HG03175 (cell line): ENCODE data around the gene XCL1.
"Not testable (repeated sequence)": the region's sequence is repeated elsewhere in the genome, so short reads cannot be mapped to it uniquely, and the experiment has no call there.

Experiments
- ATAC-seq: cut with Tn5 transposase; IDR thresholded peaks from one replicate; pipeline ENCODE4 v1.9.1; 2021; ENCODE audit warnings: mild to moderate bottlenecking, moderate library complexity; ENCODE audit not compliant: unreplicated experiment

Gene XCL1

DNA sequence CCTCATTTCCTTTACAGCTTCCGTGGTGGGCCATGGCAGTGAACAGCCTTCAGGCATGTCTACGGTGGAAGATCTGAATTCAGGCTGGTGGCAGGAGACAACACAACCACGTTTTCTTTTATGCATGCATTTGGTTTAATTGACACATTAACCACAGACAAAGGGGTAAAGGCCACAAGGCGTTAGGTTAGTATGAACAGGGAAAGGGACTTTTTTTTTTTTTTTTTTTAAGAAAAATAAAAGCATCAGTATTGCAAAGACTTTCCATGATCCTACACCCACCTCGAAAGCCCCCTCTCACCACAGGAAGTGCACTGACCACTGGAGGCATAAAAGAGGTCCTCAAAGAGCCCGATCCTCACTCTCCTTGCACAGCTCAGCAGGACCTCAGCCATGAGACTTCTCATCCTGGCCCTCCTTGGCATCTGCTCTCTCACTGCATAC is at the start of gene XCL1:
TSS of gene XCL1 (plus strand) at position 361 of the 444 bp plus-strand sequence. CDS start at position 394, 33 bp downstream.
- not testable (repeated sequence) for ATAC-seq

- ATAC-seq, result no peak
Measured at GRCh38 chr1:168529518-168529917, 46.9 kb upstream of the XCL1 start.

- ATAC-seq, result no peak
Measured at GRCh38 chr1:168531615-168532345, 44.6 kb upstream of the XCL1 start.

- peak; percentile 98 for ATAC-seq
Measured at GRCh38 chr1:168535536-168535935, 40.9 kb upstream of the XCL1 start.

GRCh38 chr1:168540798-168541197 is 35.6 kb upstream of the XCL1 start:
- not testable (repeated sequence) for ATAC-seq

DNA sequence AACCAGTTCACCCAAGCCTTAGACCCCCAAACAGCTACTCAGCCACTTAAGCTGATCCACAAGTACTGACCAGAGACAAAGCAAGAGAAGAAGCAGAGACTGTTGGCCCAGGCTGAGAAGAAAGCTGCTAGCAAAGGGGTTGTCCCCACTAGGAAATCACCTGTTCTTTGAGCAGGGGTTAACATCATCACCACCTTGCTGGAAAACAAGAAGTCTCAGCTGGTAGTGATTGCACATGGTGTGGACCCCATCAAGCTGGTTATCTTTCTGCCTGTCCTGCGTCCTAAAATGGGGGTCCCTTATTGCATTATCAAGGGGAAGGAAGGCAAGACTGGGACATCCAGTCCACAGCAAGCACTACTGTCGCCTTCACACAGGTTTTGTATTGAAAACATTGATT is 33.4 kb upstream of the XCL1 start:
- ATAC-seq, result not testable (repeated sequence)

DNA sequence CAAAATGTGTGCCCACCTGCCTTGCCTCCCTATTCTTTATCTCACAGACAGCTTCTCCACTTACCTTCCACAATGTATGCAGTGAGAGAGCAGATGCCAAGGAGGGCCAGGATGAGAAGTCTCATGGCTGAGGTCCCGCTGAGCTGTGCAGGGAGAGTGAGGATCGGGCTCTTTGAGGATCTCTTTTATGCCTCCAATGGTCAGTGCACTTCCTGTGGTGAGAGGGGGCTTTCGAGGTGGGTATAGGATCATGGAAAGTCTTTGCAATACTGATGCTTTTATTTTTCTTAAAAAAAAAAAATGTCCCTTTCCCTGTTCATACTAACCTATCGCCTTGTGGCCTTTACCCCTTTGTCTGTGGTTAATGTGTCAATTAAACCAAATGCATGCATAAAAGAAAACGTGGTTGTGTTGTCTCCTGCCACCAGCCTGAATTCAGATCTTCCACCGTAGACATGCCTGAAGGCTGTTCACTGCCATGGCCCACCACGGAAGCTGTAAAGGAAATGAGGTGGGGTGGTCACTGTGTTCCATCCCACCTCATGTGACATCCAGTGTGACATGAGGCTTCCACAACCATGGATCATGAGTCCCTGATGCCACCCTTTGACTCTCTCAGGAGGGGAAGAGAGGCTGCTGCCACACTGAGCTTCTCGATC is 32.4 kb upstream of the XCL1 start, which contains the start of gene XCL2:
TSS of gene XCL2 (minus strand) at position 158 of the 659 bp plus-strand sequence. CDS start at position 125, 33 bp downstream.
- ATAC-seq, result not testable (repeated sequence)

DNA sequence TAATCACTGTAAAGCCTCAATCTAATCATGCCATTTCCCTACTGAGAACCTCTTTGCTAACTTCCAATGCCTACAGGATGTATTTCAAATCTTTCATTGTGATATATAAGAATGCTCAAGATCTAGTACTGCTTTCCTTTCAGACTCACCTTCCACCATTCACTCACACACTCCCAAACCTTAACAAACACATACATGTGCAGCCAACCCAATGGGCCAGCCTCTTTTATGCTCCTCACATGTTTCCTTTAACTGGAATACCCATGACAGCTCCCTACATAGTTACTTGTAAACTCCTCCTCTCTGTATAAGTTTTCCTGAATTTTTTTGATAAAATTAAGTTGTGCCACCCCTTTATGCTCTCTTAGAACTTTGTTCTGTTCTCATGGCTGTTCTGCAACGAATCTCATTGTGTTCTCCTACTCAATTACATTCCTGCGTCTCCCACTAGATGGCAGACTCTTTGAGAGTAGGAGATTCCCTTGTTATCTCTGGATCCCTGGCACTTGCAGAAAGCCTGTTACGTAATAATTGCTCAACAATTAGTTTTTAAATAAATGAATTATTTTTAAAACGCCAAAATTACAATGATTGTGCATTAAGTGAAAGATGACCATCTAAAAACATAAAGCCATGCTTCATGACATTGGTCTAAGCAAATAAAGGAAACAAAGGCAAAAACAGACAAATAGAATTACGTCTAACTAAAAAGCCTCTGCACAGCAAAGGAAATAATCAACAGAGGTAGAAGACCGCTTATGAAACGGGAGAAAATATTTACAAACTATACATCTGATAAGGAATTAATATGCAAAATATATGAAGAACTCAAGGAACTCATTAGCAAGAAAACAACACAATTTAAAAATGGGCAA is 30.5 kb upstream of the XCL1 start:
- not testable (repeated sequence) for ATAC-seq

DNA sequence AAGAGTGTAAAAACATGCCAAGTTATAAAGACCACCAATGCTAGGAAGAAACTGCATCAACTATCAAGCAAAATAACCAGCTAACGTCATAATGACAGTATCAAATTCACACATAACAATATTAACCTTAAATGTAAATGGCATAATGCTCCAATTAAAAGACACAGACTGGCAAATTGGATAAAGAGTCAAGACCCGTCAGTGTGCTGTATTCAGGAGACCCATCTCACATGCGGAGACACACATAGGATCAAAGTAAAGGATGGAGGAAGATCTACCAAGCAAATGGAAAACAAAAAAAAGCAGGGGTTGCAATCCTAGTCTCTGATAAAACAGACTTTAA is 29.9 kb upstream of the XCL1 start:
- not testable (repeated sequence) for ATAC-seq

DNA sequence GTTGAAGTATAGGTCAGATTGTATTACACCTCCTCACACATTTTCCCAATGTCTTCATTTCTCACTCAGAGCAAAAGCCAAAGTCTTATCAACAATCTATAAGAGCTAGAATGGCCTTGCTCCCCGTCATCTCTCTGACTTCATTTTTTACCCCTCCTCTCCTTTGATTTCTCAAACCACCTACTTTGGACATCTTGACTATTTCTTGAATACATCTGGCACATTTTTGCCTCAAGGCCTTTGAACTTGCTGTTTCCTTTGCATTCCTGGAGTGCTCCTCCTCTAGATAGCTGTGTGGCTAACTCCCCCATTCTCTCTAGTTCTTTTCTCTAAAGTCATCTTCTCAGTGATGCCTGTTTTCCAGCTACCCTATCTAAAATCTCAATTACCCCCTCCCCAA is 25.4 kb upstream of the XCL1 start:
- no peak for ATAC-seq

DNA sequence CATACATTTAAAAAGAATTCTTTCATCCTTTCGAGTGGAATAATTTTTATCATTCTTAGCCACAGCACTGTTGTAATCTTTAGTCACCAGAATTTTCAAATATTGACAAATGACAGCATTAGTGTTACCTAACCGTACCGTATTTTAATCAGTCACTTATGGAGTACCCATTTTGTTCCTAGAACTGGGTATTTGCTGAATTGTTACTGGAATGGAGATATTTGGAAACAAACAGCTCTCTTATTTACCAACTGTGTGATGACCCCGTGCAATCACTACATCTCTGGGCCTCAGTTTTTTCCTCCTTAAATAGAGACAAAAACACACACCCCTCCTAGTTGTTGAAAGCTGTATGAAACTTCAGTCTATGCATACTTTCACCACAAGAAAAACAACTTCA is 24.7 kb upstream of the XCL1 start:
- ATAC-seq, result no peak

- no peak for ATAC-seq
Measured at GRCh38 chr1:168552961-168553360, 23.4 kb upstream of the XCL1 start.

DNA sequence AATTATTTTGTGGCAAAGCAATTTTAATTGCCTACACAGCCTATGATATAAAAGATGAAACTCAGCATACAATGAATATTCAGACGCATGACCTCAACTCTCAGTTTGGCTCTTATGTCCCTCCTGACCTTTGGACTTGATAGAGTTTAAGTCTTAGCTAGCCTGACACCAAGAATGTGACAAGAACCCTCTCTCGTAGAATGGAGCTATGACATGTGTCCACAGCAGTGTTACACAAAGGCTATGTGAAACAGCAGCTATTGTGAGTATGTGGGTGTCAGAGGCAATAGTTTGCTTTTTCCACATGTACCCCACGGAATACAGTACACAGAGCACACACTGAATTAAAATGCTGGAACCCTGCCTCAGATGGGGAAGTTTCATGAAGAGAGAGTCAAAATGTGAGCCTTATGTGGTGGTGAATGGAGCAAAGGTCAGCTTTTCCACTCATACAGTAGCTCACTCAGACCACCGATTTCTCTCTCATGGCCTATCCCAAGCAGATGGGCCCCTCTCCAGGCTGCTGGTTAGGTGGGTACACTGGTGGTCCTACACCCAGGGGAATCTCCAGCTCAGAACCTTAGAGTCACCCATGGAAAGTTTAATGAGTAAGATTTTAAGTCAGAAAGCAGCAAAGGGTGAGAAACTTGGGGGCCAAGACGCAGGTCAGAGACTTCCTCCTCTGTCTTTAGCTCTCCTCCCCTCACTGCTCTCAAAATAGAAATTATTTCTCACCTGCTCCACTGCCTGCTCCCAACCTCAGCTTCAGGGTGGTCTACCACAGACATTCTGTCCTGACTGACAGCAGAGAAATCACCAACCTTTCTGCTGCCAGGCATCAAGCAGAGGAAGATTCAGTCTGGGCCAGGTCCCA is 22.5 kb upstream of the XCL1 start:
- ATAC-seq, result no peak

DNA sequence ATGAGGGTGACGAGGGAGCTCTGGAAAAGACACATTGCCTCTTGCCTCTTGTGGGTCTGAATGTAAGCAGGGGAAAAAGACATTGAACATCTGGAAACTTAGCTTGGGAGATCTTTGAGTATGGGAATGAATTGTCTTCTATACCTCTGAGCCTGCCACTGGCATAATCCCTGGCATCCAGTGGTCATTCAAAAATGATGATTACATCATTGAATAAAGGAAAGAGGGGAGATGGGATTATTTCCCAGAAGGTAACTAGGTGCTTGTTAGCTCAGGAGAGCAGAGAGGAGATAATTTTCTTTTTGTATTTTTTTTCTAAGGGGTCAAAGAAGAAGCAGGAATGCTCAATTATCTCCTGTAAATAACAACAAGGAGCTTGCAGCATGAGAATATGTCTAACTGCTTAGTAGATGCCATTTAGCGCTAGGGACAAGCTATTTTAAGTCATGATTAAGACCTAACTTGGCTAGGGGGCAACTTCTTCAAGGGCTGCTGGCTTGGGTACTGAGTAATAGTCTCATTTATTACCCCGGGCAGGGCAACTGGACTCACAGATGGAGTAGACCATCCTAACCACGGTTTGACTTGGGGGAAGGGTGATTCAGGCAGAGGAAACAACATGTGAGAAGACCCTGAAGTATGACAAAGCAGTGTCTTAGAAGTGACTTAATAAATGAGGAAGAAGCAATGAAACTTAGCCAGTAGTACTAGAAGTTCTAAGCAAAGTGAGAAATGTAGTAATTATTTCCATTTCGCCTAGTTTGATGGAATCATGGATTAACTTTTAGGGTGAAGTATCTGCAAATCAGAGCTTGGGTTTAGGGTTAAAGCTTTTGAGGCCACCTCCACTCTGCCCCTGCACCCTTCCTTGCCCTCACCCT is 21.6 kb upstream of the XCL1 start:
- ATAC-seq, result no peak

GRCh38 chr1:168555508-168556046 is 20.8 kb upstream of the XCL1 start:
- no peak for ATAC-seq

- no peak for ATAC-seq
Measured at GRCh38 chr1:168556647-168557046, 19.8 kb upstream of the XCL1 start.

GRCh38 chr1:168560370-168560769 is 16.0 kb upstream of the XCL1 start:
- no peak for ATAC-seq

DNA sequence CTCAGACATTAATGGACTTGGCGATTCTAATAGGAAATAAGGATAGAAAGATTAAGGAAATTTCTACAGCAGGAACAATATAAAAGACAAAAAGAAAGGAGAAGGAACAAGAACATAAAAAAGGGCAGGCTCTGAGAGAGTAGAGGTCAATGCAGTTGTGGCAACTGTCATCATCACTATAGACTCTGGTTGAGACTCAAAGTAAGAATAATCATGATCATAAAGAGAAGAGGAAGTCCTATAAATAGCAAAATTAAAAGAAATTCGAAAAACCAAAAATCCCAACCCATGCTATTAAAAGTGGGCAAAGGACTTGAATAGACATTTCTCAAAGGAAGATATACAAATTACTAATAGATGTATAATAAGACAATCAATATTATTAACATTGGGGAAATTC is 14.4 kb upstream of the XCL1 start:
- ATAC-seq, result no peak

GRCh38 chr1:168565825-168566224 is 10.6 kb upstream of the XCL1 start:
- no peak for ATAC-seq
